Neuronal stem cell (in vitro differentiated cells): Measurements from ENCODE around the gene DDX46.

Source experiments
- DNase-seq: peaks from one replicate; pipeline ENCODE4 v3.0.0-alpha.2; 2013; ENCODE audit warnings: low spot score
- H2AFZ ChIP-seq: one replicate; pipeline ENCODE4 v1.6.1; 2013; ENCODE audit warnings: mild to moderate bottlenecking, low read length, inconsistent platforms
- H2AK5ac ChIP-seq: 2 replicates; pipeline ENCODE4 v1.6.1; 2013; ENCODE audit warnings: low read depth, mild to moderate bottlenecking, inconsistent platforms, low read length, moderate library complexity, mixed read lengths
- H2BK120ac ChIP-seq: 2 replicates; pipeline ENCODE4 v1.6.1; 2013; ENCODE audit warnings: low read depth, mild to moderate bottlenecking, inconsistent platforms, low read length, moderate library complexity, mixed read lengths
- H2BK12ac ChIP-seq: one replicate; pipeline ENCODE4 v1.6.1; 2013; ENCODE audit warnings: low read length, inconsistent platforms
- H2BK15ac ChIP-seq: 2 replicates; pipeline ENCODE4 v1.6.1; 2013; ENCODE audit warnings: mild to moderate bottlenecking, low read length, inconsistent platforms, mixed read lengths
- H2BK5ac ChIP-seq: one replicate; pipeline ENCODE4 v1.6.1; 2013; ENCODE audit warnings: inconsistent platforms, mild to moderate bottlenecking, low read length, moderate library complexity
- H3K14ac ChIP-seq: one replicate; pipeline ENCODE4 v1.6.1; 2013; ENCODE audit warnings: low read length, inconsistent platforms
- H3K18ac ChIP-seq: 2 replicates; pipeline ENCODE4 v1.6.1; 2013; ENCODE audit warnings: low read length, inconsistent platforms
- H3K23ac ChIP-seq: 2 replicates; pipeline ENCODE4 v1.6.1; 2013; ENCODE audit warnings: low read depth, mild to moderate bottlenecking, mixed read lengths, low read length, inconsistent platforms; ENCODE audit not compliant: poor library complexity
- H3K27ac ChIP-seq: replicated peaks from 3 replicates; pipeline ENCODE4 v1.5.1; 2013; ENCODE audit warnings: low read length, inconsistent platforms
- H3K27me3 ChIP-seq, 3 experiments: 2 replicates each; pipeline ENCODE4 v1.6.1; 2013; ENCODE audit warnings: low read length in 3 of 3, mild to moderate bottlenecking in 2 of 3, inconsistent platforms in 1 of 3, low read depth in 1 of 3, mixed read lengths in 1 of 3, moderate library complexity in 1 of 3; ENCODE audit not compliant: control insufficient read depth in 3 of 3, insufficient read depth in 3 of 3
- H3K36me3 ChIP-seq, 2 donors: replicated peaks in 1 of 2; 2 replicates each; pipeline ENCODE4 v1.6.1; 2013; ENCODE audit warnings: low read length in 2 of 2; ENCODE audit not compliant: control insufficient read depth in 2 of 2, insufficient read depth in 2 of 2
- H3K4ac ChIP-seq: 2 replicates; pipeline ENCODE4 v1.6.1; 2013; ENCODE audit warnings: inconsistent platforms, mild to moderate bottlenecking, low read length, moderate library complexity
- H3K4me1 ChIP-seq, 2 donors: 1 replicate in 1 of 2; 2 replicates in 1 of 2; pipeline ENCODE4 v1.6.1; 2013; ENCODE audit warnings: low read length in 2 of 2, low read depth in 1 of 2; ENCODE audit not compliant: control insufficient read depth in 2 of 2, insufficient read depth in 1 of 2
- H3K4me2 ChIP-seq: one replicate; pipeline ENCODE4 v1.6.1; 2013; ENCODE audit warnings: mild to moderate bottlenecking, low read length, inconsistent platforms; ENCODE audit not compliant: insufficient read depth, poor library complexity, severe bottlenecking
- H3K4me3 ChIP-seq, 2 donors: 2 replicates each; pipeline ENCODE4 v1.5.1; 2013; ENCODE audit warnings: low read length in 2 of 2, mild to moderate bottlenecking in 2 of 2, inconsistent platforms in 1 of 2, moderate library complexity in 1 of 2
- H3K79me1 ChIP-seq: one replicate; pipeline ENCODE4 v1.6.1; 2013; ENCODE audit warnings: low read depth, mild to moderate bottlenecking, inconsistent platforms, low read length, moderate library complexity
- H3K9ac ChIP-seq: one replicate; pipeline ENCODE4 v1.6.1; 2013; ENCODE audit warnings: mild to moderate bottlenecking, low read depth, low read length, inconsistent platforms; ENCODE audit not compliant: poor library complexity
- H3K9me3 ChIP-seq, 2 donors: replicated peaks in 1 of 2; 2 replicates each; pipeline versions ENCODE3 to v1.6.1; 2013; ENCODE audit warnings: low read length in 2 of 2, mild to moderate bottlenecking in 2 of 2, inconsistent platforms in 1 of 2, low read depth in 1 of 2, mixed read lengths in 1 of 2, moderate library complexity in 1 of 2; ENCODE audit not compliant: control insufficient read depth in 2 of 2, insufficient read depth in 1 of 2
- H4K8ac ChIP-seq: one replicate; pipeline ENCODE4 v1.6.1; 2013; ENCODE audit warnings: low read depth, mild to moderate bottlenecking, inconsistent platforms, low read length, moderate library complexity
- H4K91ac ChIP-seq: one replicate; pipeline ENCODE4 v1.6.1; 2013; ENCODE audit warnings: low read length, low read depth, mild to moderate bottlenecking, inconsistent platforms; ENCODE audit not compliant: poor library complexity
- WGBS, 2 donors: extraction: QIAGEN DNeasy Blood & Tissue Kit; methylation state at CpG; one replicate each; pipeline ENCODE4 v1.1.7; 2013; ENCODE audit warnings: missing lambda C conversion rate in 2 of 2, mixed read lengths in 1 of 2; ENCODE audit not compliant: insufficient read length in 2 of 2, insufficient replicate concordance in 1 of 2; ENCODE audit errors: extremely low coverage in 2 of 2; 5-methylcytosine and 5-hydroxymethylcytosine counted together

The DDX46 gene

DNA sequence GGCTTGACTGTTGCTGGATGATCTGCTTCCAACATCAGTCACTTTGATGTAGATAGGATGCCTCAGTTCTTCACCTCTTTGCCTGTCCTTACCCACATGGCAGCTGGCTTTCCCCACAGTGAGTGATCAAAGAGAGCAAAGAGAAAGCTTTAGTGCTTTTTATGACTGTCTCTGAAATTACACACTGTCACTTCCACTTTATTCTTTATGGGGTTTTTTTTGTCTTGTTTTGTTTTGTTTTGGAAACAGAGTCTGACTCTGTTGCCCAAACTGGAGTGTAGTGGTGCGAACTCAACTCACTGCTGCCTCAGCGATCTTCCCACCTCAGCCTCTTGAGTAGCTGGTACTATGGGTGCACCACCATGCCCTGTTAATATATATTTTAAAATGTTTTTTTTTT, 54.8 kb downstream of the DDX46 start:
- Histone ChIP-seq H3K27me3 (no peaks in the 10 kb centered on the region), H3K4me2 (no peak overlapping the region), H3K27ac (no peak overlapping the region), H3K4me1 (no peaks in the 10 kb centered on the region), H3K18ac (no peak overlapping the region), H2BK120ac (no peak overlapping the region), H2BK12ac (no peak overlapping the region), H2BK15ac (no peak overlapping the region), H4K8ac (no peak overlapping the region), H2AK5ac (no peak overlapping the region), H3K4ac (no peak overlapping the region), H2BK5ac (no peak overlapping the region), H3K36me3 (peaks cover 20 to 96% of the 10 kb centered on the region in 2 donors), H3K23ac (no peak overlapping the region), H3K79me1 (no peaks in the 10 kb centered on the region), H3K14ac (no peak overlapping the region), H3K9me3 (no peaks in the 10 kb centered on the region), H2AFZ (no peak overlapping the region), H4K91ac (no peak overlapping the region), H3K9ac (no peak overlapping the region), H3K4me3 (no peak overlapping the region)
- no peak for DNase-seq
- no CpG with 5 or more reads among the region's 2 CpGs for whole genome bisulfite sequencing, 2 donors

DNA sequence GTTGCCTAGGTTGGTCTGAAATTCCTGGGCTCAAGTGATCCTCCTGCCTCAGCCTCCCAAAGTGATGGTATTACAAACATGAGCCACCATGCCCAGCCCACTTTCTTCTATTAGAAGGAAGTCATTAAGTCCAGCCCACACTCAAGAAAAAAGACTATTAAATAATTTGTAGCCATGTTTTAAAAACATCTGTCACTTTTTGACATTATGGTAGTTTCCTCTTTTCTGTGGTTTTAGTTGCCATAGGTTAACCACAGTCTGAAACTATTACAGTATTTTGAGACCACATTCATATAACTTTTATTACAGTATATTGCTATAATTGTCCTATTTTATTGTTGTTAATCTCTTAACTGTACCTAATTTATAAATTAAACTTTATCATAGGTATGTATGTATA, 55.2 kb downstream of the DDX46 start:
- Histone ChIP-seq H3K4me1 (no peaks in the 10 kb centered on the region), H2BK120ac (no peak overlapping the region), H3K4ac (no peak overlapping the region), H3K18ac (no peak overlapping the region), H3K4me2 (no peak overlapping the region), H3K79me1 (no peaks in the 10 kb centered on the region), H4K91ac (no peak overlapping the region), H3K36me3 (peaks cover 22 to 96% of the 10 kb centered on the region in 2 donors), H2BK15ac (no peak overlapping the region), H3K23ac (no peak overlapping the region), H3K27me3 (no peaks in the 10 kb centered on the region), H3K4me3 (no peak overlapping the region), H3K9me3 (no peaks in the 10 kb centered on the region), H2AFZ (no peak overlapping the region), H2BK5ac (no peak overlapping the region), H2BK12ac (no peak overlapping the region), H3K9ac (no peak overlapping the region), H3K27ac (no peak overlapping the region), H2AK5ac (no peak overlapping the region), H3K14ac (no peak overlapping the region), H4K8ac (no peak overlapping the region)
- no peak for DNase-seq

DNA sequence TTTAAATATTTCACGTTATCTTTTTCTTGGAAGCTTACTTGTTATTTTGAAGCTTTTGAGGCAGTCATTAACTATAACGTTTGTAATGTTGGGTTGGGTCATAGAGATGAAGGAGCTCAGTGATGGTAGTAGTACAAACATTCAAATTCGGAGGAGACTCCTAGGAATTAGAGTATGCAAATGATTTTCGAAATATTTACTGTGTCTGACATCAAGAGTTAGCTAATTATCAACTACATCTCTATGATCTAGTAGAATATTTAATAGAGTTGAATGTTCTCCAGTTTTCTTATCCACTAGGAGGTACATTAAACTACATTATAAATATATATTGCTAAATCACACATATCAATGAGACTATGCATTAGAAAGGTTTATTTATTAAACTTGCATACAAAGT, 58.4 kb downstream of the DDX46 start:
- H2BK5ac ChIP-seq: no peak overlapping the region
- no peak for DNase-seq
- H4K91ac ChIP-seq: no peak overlapping the region
- H3K36me3 ChIP-seq: peaks cover 28 to 95% of the 10 kb centered on the region in 2 donors
- H3K23ac ChIP-seq: no peak overlapping the region
- H2BK15ac ChIP-seq: no peak overlapping the region
- no peak overlapping the region for H3K4me3 ChIP-seq
- H3K4me1 ChIP-seq: no peaks in the 10 kb centered on the region
- no CpG with 5 or more reads among the region's 4 CpGs for WGBS, 2 donors
- no peaks in the 10 kb centered on the region for H3K27me3 ChIP-seq
- no peak overlapping the region for H2AFZ ChIP-seq
- no peak overlapping the region for H3K14ac ChIP-seq
- H3K27ac ChIP-seq: no peak overlapping the region
- no peak overlapping the region for H3K18ac ChIP-seq
- H3K9ac ChIP-seq: no peak overlapping the region
- no peak overlapping the region for H3K4ac ChIP-seq
- no peak overlapping the region for H4K8ac ChIP-seq
- no peak overlapping the region for H3K4me2 ChIP-seq
- H3K79me1 ChIP-seq: no peaks in the 10 kb centered on the region
- H2AK5ac ChIP-seq: no peak overlapping the region
- no peak overlapping the region for H2BK120ac ChIP-seq
- H3K9me3 ChIP-seq: no peaks in the 10 kb centered on the region
- H2BK12ac ChIP-seq: no peak overlapping the region

DNA sequence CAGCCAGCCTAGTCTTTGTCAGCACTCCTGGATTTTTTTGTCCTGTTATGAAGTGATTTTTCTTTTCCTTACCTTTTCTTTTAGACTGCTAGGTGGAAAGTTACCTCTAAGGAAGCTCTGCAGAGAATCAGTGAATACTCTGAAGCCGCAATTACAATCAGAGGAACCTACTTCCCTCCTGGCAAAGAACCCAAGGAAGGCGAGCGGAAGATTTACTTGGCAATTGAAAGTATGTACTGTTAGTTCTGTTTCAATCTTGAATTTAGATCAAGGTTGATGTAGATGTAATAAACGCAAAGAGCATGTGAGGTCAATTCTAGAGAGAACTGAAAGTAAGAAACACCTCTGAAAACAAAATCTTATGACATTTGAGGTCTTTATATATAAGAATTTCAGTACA, 60.2 kb downstream of the DDX46 start:
- Histone ChIP-seq H3K9me3 (no peaks in the 10 kb centered on the region), H3K27me3 (no peaks in the 10 kb centered on the region), H4K91ac (no peak overlapping the region), H3K79me1 (no peaks in the 10 kb centered on the region), H3K4ac (no peak overlapping the region), H3K14ac (no peak overlapping the region), H2BK5ac (no peak overlapping the region), H3K4me2 (no peak overlapping the region), H3K23ac (no peak overlapping the region), H2AK5ac (no peak overlapping the region), H4K8ac (no peak overlapping the region), H3K4me3 (no peak overlapping the region), H2BK12ac (no peak overlapping the region), H3K4me1 (no peaks in the 10 kb centered on the region), H2AFZ (no peak overlapping the region), H3K36me3 (peaks cover 21 to 95% of the 10 kb centered on the region in 2 donors), H2BK120ac (no peak overlapping the region), H3K18ac (no peak overlapping the region), H3K27ac (no peak overlapping the region), H2BK15ac (no peak overlapping the region), H3K9ac (no peak overlapping the region)
- WGBS, 2 donors: no CpG with 5 or more reads among the region's 4 CpGs
- no peak for DNase-seq
